GM12874 (cell line): Measurements from ENCODE around the gene IFNLR1.

Experiments
- CTCF ChIP-seq: IDR thresholded peaks from 2 replicates; pipeline ENCODE4 v1.5.1; 2011; ENCODE audit warnings: low read depth, mild to moderate bottlenecking, control low read depth, low read length, moderate library complexity; ENCODE audit not compliant: insufficient read depth

The IFNLR1 gene

GRCh38 chr1:24142546-24143534 lies 44.2 kb downstream of the IFNLR1 start, which contains the start of gene IL22RA1:
Gene IL22RA1, minus strand, starts transcription at chr1:24143140. Its CDS starts 58 bp downstream, at chr1:24143082.
- no peak for TF ChIP-seq CTCF

GRCh38 chr1:24141311-24141997 lies 45.6 kb downstream of the IFNLR1 start:
- no peak for TF ChIP-seq CTCF

DNA sequence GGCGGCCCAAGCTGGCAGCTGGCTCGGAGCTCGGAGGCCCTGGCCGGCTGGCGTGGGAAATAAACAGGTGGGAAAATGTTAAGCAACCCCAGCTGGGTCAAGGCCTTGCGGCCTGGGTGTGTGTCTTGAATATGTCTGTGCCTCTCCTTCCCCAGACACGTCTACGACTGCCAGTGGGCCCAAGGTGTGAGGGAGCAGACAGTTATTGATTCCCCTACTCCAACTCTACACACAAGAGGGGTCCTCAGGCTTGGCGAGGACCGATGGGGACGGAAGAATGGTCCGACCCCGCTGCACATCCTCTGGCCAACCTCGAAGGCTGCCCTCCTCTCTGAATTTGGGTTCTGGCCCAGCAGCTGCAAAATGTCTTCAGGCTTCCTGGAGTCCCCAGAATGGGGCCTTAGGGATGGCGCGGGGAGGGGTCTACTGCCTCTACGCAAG lies 46.3 kb downstream of the IFNLR1 start:
- TF ChIP-seq CTCF, result no peak

GRCh38 chr1:24139841-24140425 lies 47.2 kb downstream of the IFNLR1 start:
- TF ChIP-seq CTCF, result no peak

GRCh38 chr1:24139222-24139489 lies 47.9 kb downstream of the IFNLR1 start:
- no peak for TF ChIP-seq CTCF

GRCh38 chr1:24138476-24139221 lies 48.4 kb downstream of the IFNLR1 start:
- no peak for TF ChIP-seq CTCF
